ENCODE results near the gene ENKD1. TPM values are rescaled to one million over a fixed set of nuclear protein-coding genes. Genes with fewer than 3 reads are reported as not detected.

The ENKD1 gene
- total and polyA plus RNA-seq, 2 of the 13 experiments (the other 11 are each of a cell fraction or from before 2014, with no cell fraction given): 10.8 to 20.8 TPM

- no peak for TF ChIP-seq ZFP41 (CRISPR knock-in tag; IDR thresholded peaks at IDR 0.05; ENCODE audit: borderline replicate concordance)
- TF ChIP-seq ZBTB20 (CRISPR knock-in tag; IDR thresholded peaks at IDR 0.05; ENCODE audit: borderline replicate concordance, low read depth): peak; percentile 68
- no peak for TF ChIP-seq ZNF501 (CRISPR knock-in tag; IDR thresholded peaks at IDR 0.05)
- TF ChIP-seq TCF7L2 (IDR thresholded peaks at IDR 0.05; ENCODE audit: low read depth, low read length): no peak
- TF ChIP-seq ZNF382 (CRISPR knock-in tag; IDR thresholded peaks at IDR 0.05; ENCODE audit: borderline replicate concordance): no peak
- no peak for TF ChIP-seq DRAP1 (CRISPR knock-in tag; IDR thresholded peaks at IDR 0.05)
- peak; percentile 49; the same call in 1 of the 2 replicates for TF ChIP-seq KDM2A (CRISPR knock-in tag; IDR thresholded peaks at IDR 0.05; ENCODE audit: borderline replicate concordance, low read depth)
- TF ChIP-seq, protein P1, sequence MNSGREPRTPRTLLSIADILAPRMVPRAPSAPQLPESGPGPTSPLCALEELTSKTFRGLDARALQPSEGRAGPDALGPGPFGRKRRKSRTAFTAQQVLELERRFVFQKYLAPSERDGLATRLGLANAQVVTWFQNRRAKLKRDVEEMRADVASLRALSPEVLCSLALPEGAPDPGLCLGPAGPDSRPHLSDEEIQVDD (CRISPR knock-in tag; IDR thresholded peaks at IDR 0.05; ENCODE audit: borderline replicate concordance): no peak
- peak; percentile 60 for TF ChIP-seq PITX1 (CRISPR knock-in tag; IDR thresholded peaks at IDR 0.05)
- TF ChIP-seq SKI (IDR thresholded peaks at IDR 0.05; ENCODE audit: partially characterized antibody): peak; percentile 10
- no peak for TF ChIP-seq SRSF9 (IDR thresholded peaks at IDR 0.05; ENCODE audit: borderline replicate concordance, insufficient read depth, low read depth, low read length, poor library complexity, severe bottlenecking)
- TF ChIP-seq, protein P2, sequence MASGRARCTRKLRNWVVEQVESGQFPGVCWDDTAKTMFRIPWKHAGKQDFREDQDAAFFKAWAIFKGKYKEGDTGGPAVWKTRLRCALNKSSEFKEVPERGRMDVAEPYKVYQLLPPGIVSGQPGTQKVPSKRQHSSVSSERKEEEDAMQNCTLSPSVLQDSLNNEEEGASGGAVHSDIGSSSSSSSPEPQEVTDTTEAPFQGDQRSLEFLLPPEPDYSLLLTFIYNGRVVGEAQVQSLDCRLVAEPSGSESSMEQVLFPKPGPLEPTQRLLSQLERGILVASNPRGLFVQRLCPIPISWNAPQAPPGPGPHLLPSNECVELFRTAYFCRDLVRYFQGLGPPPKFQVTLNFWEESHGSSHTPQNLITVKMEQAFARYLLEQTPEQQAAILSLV (CRISPR knock-in tag; IDR thresholded peaks at IDR 0.05; ENCODE audit: borderline replicate concordance): no peak; the same call in 1 of the 2 replicates
- TF ChIP-seq, protein P3, sequence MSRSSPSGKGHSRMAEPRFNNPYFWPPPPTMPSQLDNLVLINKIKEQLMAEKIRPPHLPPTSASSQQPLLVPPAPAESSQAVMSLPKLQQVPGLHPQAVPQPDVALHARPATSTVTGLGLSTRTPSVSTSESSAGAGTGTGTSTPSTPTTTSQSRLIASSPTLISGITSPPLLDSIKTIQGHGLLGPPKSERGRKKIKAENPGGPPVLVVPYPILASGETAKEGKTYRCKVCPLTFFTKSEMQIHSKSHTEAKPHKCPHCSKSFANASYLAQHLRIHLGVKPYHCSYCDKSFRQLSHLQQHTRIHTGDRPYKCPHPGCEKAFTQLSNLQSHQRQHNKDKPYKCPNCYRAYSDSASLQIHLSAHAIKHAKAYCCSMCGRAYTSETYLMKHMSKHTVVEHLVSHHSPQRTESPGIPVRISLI (CRISPR knock-in tag; IDR thresholded peaks at IDR 0.05; ENCODE audit: borderline replicate concordance): no peak
- TF ChIP-seq NR0B2 (CRISPR knock-in tag; IDR thresholded peaks at IDR 0.05): 0 out of 2 replicates have a peak, but pooled peaks have one; percentile 71
- TF ChIP-seq CCDC6 (CRISPR knock-in tag; IDR thresholded peaks at IDR 0.05): peak; percentile 52; the same call in 1 of the 2 replicates
- TF ChIP-seq TBP (CRISPR knock-in tag; IDR thresholded peaks at IDR 0.05): no peak
- peak; percentile 55 for TF ChIP-seq MYC (CRISPR knock-in tag; IDR thresholded peaks at IDR 0.05; ENCODE audit: borderline replicate concordance)
- no peak for TF ChIP-seq SNAPC5 (CRISPR knock-in tag; IDR thresholded peaks at IDR 0.05; ENCODE audit: borderline replicate concordance)
- TF ChIP-seq PAF1 (CRISPR knock-in tag; IDR thresholded peaks at IDR 0.05): no peak
- TF ChIP-seq ZNF235 (CRISPR knock-in tag; IDR thresholded peaks at IDR 0.05; ENCODE audit: borderline replicate concordance): no peak
- TF ChIP-seq ZMYM4 (CRISPR knock-in tag; IDR thresholded peaks at IDR 0.05): peak; percentile 79
- 0 out of 4 replicates have a peak, but pooled peaks of 1 of the 2 experiments have one; percentile 21 for TF ChIP-seq POLR2A (IDR thresholded peaks at IDR 0.05; ENCODE audit: insufficient read depth in 1 of 2, low read depth in 2 of 2, low read length in 2 of 2)
- TF ChIP-seq, protein P4, sequence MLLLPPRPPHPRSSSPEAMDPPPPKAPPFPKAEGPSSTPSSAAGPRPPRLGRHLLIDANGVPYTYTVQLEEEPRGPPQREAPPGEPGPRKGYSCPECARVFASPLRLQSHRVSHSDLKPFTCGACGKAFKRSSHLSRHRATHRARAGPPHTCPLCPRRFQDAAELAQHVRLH (CRISPR knock-in tag; IDR thresholded peaks at IDR 0.05; ENCODE audit: borderline replicate concordance, low read depth): no peak
- TF ChIP-seq, protein P5, sequence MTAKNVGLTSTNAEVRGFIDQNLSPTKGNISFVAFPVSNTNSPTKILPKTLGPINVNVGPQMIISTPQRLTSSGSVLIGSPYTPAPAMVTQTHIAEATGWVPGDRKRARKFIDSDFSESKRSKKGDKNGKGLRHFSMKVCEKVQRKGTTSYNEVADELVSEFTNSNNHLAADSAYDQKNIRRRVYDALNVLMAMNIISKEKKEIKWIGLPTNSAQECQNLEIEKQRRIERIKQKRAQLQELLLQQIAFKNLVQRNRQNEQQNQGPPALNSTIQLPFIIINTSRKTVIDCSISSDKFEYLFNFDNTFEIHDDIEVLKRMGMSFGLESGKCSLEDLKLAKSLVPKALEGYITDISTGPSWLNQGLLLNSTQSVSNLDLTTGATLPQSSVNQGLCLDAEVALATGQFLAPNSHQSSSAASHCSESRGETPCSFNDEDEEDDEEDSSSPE (CRISPR knock-in tag; IDR thresholded peaks at IDR 0.05): no peak; the same call in 1 of the 2 replicates
- TF ChIP-seq ZNF263 (CRISPR knock-in tag; IDR thresholded peaks at IDR 0.05): no peak
These were observed 458 bp downstream of the ENKD1 start (continued) for GRCh38 chr16:67666032-67666551.

Measured in HepG2 (cell line).